Fibroblast of lung (primary cell): Measurements from ENCODE around the gene SURF4. TPM values are rescaled to one million over a fixed set of nuclear protein-coding genes. Genes with fewer than 3 reads are reported as not detected.
A peak's percentile ranks its signal among the peaks of the same experiment; 100 is the strongest.

Experiments
- DNase-seq, 2 donors: peaks; one replicate each; pipeline versions ENCODE4 v3.0.0 to v3.0.0-alpha.2; 2010; ENCODE audit warnings: low read depth in 2 of 2
- H2AFZ ChIP-seq: 2 replicates; pipeline ENCODE4 v1.5.1; 2012; ENCODE audit warnings: low read length, control low read depth, inconsistent platforms
- H3K27ac ChIP-seq: 2 replicates; pipeline ENCODE4 v1.5.1; 2011; ENCODE audit warnings: low read length, control low read depth; ENCODE audit not compliant: insufficient read depth
- H3K27me3 ChIP-seq: 2 replicates; pipeline ENCODE4 v1.5.1; 2011; ENCODE audit warnings: mild to moderate bottlenecking, low read length; ENCODE audit not compliant: control insufficient read depth, insufficient read depth
- H3K36me3 ChIP-seq: 2 replicates; pipeline ENCODE4 v1.5.1; 2011; ENCODE audit warnings: low read length; ENCODE audit not compliant: control insufficient read depth, insufficient read depth
- H3K4me1 ChIP-seq: 2 replicates; pipeline ENCODE4 v1.5.1; 2011; ENCODE audit warnings: low read length; ENCODE audit not compliant: control insufficient read depth, insufficient read depth; ENCODE audit errors: extremely low read depth
- H3K4me2 ChIP-seq: 2 replicates; pipeline ENCODE4 v1.5.1; 2011; ENCODE audit warnings: low read length, control low read depth; ENCODE audit not compliant: insufficient read depth; ENCODE audit errors: extremely low read depth
- H3K4me3 ChIP-seq, 4 experiments: fragments of 200-600 bp in 1 of 4; sonication (generic) in 1 of 4; replicated peaks in 1 of 4; 2 replicates each; pipeline ENCODE4 v1.5.1; 2011 to 2016; ENCODE audit warnings: low read length in 4 of 4, low read depth in 3 of 4, mild to moderate bottlenecking in 3 of 4, control low read depth in 2 of 4, inconsistent platforms in 1 of 4, mixed read lengths in 1 of 4; ENCODE audit not compliant: insufficient read depth in 1 of 4; ENCODE audit errors: control extremely low read depth in 1 of 4
- H3K79me2 ChIP-seq: 2 replicates; pipeline ENCODE4 v1.5.1; 2012; ENCODE audit warnings: mild to moderate bottlenecking, low read length, inconsistent platforms; ENCODE audit not compliant: control insufficient read depth, insufficient read depth
- H3K9ac ChIP-seq: 2 replicates; pipeline ENCODE4 v1.5.1; 2011; ENCODE audit warnings: mild to moderate bottlenecking, low read length, control low read depth; ENCODE audit not compliant: insufficient read depth
- H3K9me3 ChIP-seq: 2 replicates; pipeline ENCODE4 v1.5.1; 2012; ENCODE audit warnings: low read depth, low read length; ENCODE audit not compliant: control insufficient read depth, insufficient read depth
- H4K20me1 ChIP-seq: 2 replicates; pipeline ENCODE4 v1.5.1; 2011; ENCODE audit warnings: low read length; ENCODE audit not compliant: control insufficient read depth, insufficient read depth; ENCODE audit errors: extremely low read depth
- CTCF ChIP-seq, 2 donors: IDR thresholded peaks in 1 of 2; conservative IDR thresholded peaks in 1 of 2; 1 replicate in 1 of 2; 2 replicates in 1 of 2; pipeline ENCODE4 v1.5.1; 2011 to 2012; ENCODE audit warnings: low read length in 2 of 2, control low read depth in 1 of 2, inconsistent platforms in 1 of 2, low read depth in 1 of 2, mild to moderate bottlenecking in 1 of 2
- EZH2 ChIP-seq: IDR thresholded peaks from 2 replicates; pipeline ENCODE4 v1.5.1; 2012; ENCODE audit warnings: low read length, control low read depth, mild to moderate bottlenecking; ENCODE audit errors: missing control alignments
- polyA plus RNA-seq, 2 donors: library from polyadenylated mRNA; depleted of rRNA in 1 of 2; stranded (reverse) in 1 of 2; unstranded in 1 of 2; fragments of >200 nt; gene quantifications; 2 replicates each; pipeline ENCODE4 v1.2.1, GENCODE V29; 2011 to 2012; ENCODE audit warnings: missing spikeins in 1 of 2
- total RNA-seq: library from RNA; depleted of rRNA; stranded (reverse); fragments of >200 nt; gene quantifications from 2 replicates; pipeline ENCODE4 v1.2.1, GENCODE V29; 2014

The SURF4 gene
- total and polyA plus RNA-seq, 2 donors (not counting 1 experiment from before 2014, with no cell fraction given): 338 to 358 TPM

- Histone ChIP-seq H2AFZ (no peak overlapping the region), H3K4me3 (no peak overlapping the region), H3K4me2 (no peak overlapping the region), H3K9me3 (no peaks in the 10 kb centered on the region), H3K79me2 (no peaks in the 10 kb centered on the region), H3K27ac (no peak overlapping the region), H3K36me3 (peaks cover 25% of the 10 kb centered on the region), H3K27me3 (no peaks in the 10 kb centered on the region), H3K9ac (no peak overlapping the region), H4K20me1 (no peaks in the 10 kb centered on the region), H3K4me1 (peaks cover 2% of the 10 kb centered on the region)
- no peak for DNase-seq
- TF ChIP-seq EZH2 (no peak), CTCF (conservative IDR thresholded peaks at IDR 0.05 in 1 of 2, IDR thresholded peaks at IDR 0.05 in 1 of 2; ENCODE audit: low read depth in 1 of 2, low read length in 2 of 2) (no peak)
Observed at GRCh38 chr9:133408042-133408441, 32.2 kb upstream of the SURF4 start.

- no peaks in the 10 kb centered on the region for H3K9me3 ChIP-seq
- peaks cover 2% of the 10 kb centered on the region for H3K4me1 ChIP-seq
- DNase-seq: peak; percentile 56 to 69
- H3K27ac ChIP-seq: no peak overlapping the region
- H3K9ac ChIP-seq: no peak overlapping the region
- no peak overlapping the region for H2AFZ ChIP-seq
- H3K27me3 ChIP-seq: no peaks in the 10 kb centered on the region
- peaks cover 16% of the 10 kb centered on the region for H3K36me3 ChIP-seq
- H3K4me3 ChIP-seq: no peak overlapping the region
- no peaks in the 10 kb centered on the region for H4K20me1 ChIP-seq
- TF ChIP-seq EZH2 (no peak), CTCF (conservative IDR thresholded peaks at IDR 0.05 in 1 of 2, IDR thresholded peaks at IDR 0.05 in 1 of 2; ENCODE audit: low read depth in 1 of 2, low read length in 2 of 2) (peak; percentile 75 to 94)
- no peaks in the 10 kb centered on the region for H3K79me2 ChIP-seq
- H3K4me2 ChIP-seq: no peak overlapping the region
Observed at GRCh38 chr9:133406480-133407307, 30.8 kb upstream of the SURF4 start.

- TF ChIP-seq EZH2: no peak
- no peak for TF ChIP-seq CTCF (conservative IDR thresholded peaks at IDR 0.05 in 1 of 2, IDR thresholded peaks at IDR 0.05 in 1 of 2; ENCODE audit: low read depth in 1 of 2, low read length in 2 of 2)
- H3K4me3 ChIP-seq: no peak overlapping the region
- no peaks in the 10 kb centered on the region for H4K20me1 ChIP-seq
- H3K27ac ChIP-seq: no peak overlapping the region
- peak in 1 of 2 donors; percentile 41 for DNase-seq
- H3K4me2 ChIP-seq: no peak overlapping the region
- peaks cover 12% of the 10 kb centered on the region for H3K36me3 ChIP-seq
- peaks cover 2% of the 10 kb centered on the region for H3K4me1 ChIP-seq
- no peaks in the 10 kb centered on the region for H3K27me3 ChIP-seq
- no peaks in the 10 kb centered on the region for H3K9me3 ChIP-seq
- H3K79me2 ChIP-seq: no peaks in the 10 kb centered on the region
- H2AFZ ChIP-seq: no peak overlapping the region
- no peak overlapping the region for H3K9ac ChIP-seq
Observed at GRCh38 chr9:133405508-133406438, 29.9 kb upstream of the SURF4 start.
